Subcutaneous adipose tissue (tissue), 4 donors: Measurements from ENCODE around the gene ABCA10. TPM values are rescaled to one million over a fixed set of nuclear protein-coding genes. Genes with fewer than 3 reads are reported as not detected.

Source experiments
- total RNA-seq, 4 donors: library from RNA; depleted of rRNA; stranded (reverse); fragments of >200 nt; gene quantifications; one replicate each; pipeline ENCODE4 v1.1.0, GENCODE V29; 2016
- TF ChIP-seq, protein P1 (sequence below): fragments of 450-650 bp; IDR thresholded peaks from one replicate; pipeline ENCODE4 v1.5.1; 2016; ENCODE audit warnings: low read depth, mild to moderate bottlenecking, control low read depth, antibody characterized with exemption, moderate library complexity

ABCA10 gene
- total RNA-seq, 4 donors from 2014 or later = 12.7 to 32.8 (median 24.5) TPM

DNA sequence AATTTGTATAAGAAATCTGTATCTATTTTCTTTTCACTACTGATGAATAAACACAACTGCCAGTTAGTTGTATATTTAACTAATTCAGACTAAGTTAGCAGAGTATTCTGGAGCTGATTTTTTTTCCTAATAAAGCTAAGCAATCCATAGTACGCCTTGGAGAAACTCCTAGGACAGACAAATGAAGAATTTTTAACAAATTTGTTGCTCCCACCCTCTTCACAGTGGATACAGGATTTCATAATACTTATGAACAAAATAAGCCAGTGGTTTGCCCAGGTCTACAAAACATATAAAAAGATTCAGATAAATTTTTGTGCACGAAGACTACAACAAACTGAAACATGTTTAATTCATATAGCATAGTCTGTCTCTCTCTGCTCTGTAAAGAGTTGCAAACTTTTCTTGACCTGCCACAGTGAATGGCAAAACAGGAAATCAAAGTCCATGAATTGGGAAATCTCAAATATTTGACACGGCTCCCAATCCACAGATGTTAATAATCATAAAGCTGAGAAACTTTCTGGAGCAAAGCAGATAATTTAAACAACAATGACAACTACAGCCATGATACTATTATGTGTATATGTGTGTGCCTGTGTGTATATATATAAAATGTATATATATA, 86.3 kb downstream of the ABCA10 start:
- TF ChIP-seq, protein P1, sequence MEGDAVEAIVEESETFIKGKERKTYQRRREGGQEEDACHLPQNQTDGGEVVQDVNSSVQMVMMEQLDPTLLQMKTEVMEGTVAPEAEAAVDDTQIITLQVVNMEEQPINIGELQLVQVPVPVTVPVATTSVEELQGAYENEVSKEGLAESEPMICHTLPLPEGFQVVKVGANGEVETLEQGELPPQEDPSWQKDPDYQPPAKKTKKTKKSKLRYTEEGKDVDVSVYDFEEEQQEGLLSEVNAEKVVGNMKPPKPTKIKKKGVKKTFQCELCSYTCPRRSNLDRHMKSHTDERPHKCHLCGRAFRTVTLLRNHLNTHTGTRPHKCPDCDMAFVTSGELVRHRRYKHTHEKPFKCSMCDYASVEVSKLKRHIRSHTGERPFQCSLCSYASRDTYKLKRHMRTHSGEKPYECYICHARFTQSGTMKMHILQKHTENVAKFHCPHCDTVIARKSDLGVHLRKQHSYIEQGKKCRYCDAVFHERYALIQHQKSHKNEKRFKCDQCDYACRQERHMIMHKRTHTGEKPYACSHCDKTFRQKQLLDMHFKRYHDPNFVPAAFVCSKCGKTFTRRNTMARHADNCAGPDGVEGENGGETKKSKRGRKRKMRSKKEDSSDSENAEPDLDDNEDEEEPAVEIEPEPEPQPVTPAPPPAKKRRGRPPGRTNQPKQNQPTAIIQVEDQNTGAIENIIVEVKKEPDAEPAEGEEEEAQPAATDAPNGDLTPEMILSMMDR = no peak

DNA sequence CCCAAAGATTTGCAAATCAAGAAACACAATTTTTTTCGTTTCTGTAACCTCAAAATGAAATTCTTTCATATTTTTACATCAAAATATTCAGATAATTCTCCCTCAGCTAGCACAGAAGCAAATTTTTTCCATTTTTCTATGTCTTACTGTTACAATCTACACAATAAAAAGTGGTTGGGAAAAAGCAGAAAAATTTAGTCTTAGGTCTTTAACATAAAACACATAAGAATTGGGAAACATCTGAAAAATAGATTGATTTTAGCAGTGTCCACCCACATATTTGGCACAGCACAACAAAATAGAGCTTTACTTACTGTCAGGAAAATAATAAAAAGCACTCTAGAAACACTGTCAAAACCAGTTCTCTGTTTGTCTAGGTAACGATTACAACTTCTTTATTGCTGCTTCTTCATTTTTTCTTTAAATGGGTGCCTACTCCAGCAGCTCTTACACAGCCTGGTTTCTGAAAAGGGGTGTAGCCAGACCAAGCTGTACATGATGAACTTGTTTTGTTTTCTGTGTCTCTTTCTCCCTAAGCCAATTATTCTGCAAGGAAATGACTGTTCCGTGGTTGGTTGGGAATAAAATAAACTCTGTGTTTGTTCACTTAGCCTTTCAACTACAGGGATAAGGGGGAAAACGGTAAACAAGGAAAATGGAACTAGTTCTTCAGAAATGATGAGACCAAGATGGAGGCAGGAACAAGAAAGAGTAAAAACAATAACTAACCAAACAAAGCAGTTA, 87.0 kb downstream of the ABCA10 start, which contains the start of gene ABCA6:
TSS of gene ABCA6 (minus strand) at position 465 of the 744 bp plus-strand sequence. CDS start 1,192 bp downstream, outside the sequence.
- TF ChIP-seq, protein P1 = no peak

DNA sequence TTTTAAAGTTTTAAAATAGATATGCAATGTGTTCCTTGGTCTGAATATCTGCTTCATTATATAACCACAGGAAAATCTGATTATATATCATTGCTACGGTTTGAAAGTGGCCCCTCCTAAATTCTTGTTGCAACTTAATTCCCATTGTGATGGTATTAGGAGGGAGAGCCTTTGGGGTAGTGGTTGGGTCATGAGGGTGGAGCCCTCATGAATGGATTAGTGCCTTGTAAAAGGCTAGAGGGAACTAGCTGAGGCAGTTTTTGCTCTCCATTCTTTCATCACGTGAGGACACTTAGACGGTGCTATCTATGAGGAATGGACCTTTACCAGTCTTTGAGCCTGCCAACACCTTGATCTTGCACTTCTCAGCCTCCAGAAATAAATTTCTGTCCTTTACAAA, 94.5 kb downstream of the ABCA10 start:
- TF ChIP-seq, protein P1 = no peak

DNA sequence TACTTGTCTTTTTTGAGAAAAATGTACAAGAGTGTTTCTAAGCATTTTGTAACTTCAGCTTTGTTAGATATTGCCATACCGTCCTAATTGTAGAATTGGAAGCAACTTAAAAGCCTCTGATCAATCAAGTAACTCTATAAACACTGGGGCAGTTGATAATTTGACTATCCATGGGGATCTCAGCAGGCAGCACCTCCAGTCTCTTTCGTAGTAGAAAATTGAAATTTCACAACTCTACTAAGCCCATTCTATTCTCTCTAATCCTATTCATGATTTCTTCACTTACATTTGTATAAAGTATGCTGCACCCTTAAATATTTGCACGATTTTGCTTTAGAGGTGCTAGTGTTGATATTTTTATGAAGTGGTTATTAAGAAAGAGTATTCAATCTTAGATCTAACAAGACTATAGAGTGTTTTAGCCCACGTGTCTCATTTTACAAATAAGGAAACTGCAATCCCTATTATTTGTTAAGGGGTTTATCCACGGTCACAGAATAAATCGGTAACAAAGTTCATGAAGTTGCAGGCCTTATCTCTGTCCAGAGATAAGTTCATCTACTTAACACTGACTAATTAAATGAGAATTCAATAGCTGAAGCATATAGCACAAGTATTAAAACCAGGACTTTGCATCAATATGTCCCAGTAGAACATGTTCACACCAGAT, 97.9 kb downstream of the ABCA10 start:
- TF ChIP-seq, protein P1 = no peak

DNA sequence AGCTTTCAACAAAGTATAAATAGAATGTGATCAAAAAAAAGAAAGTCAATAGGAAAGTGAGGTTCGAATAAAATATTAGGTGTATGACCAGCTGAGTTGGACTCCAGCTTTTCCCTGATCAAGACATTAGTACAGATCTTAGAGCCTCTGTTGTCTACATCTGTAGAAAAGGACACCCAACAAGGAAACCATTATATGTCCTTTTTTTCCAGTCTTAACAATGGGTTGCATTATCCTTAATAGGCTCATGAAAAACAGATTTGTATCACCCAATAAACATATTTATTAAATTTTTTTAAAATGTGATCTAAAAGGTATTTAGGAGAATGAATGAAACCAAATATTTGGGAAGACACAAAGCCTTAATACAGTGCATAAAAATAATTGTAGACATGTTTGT, 105.0 kb downstream of the ABCA10 start:
- TF ChIP-seq, protein P1 = no peak

DNA sequence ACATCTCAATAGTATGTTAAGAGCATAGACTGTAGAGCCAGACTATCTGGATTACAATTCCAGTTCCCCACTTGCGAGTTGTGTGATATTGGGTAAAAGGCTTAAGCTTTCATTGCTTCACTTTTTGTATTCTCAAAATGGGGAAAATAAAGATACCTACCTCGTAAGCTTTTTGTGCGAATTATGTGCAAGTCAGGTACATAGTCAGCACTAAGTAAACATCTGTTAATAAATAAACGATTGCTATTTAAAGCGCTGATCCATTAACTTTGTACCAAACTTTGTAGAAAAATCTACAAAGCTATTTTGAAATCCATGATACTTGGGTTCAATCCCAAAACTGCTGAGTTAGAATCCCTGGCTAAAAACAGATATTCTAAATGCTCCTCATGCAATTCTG, 106.6 kb downstream of the ABCA10 start:
- TF ChIP-seq, protein P1 = no peak
